IPS-18c (cell line): ENCODE results near the gene PRKX.
"Not testable (repeated sequence)": the region's sequence is repeated elsewhere in the genome, so short reads cannot be mapped to it uniquely, and the experiment has no call there.

ENCODE experiments used
- H3K4me3 ChIP-seq: 2 replicates; pipeline ENCODE4 v1.7.0; 2013; ENCODE audit warnings: low read depth, mild to moderate bottlenecking, low read length, moderate library complexity; ENCODE audit not compliant: insufficient read depth
- H3K9me3 ChIP-seq: one replicate; pipeline ENCODE4 v1.6.1; 2013; ENCODE audit warnings: mild to moderate bottlenecking, low read length, moderate library complexity; ENCODE audit not compliant: control insufficient read depth, insufficient read depth

The PRKX gene

DNA sequence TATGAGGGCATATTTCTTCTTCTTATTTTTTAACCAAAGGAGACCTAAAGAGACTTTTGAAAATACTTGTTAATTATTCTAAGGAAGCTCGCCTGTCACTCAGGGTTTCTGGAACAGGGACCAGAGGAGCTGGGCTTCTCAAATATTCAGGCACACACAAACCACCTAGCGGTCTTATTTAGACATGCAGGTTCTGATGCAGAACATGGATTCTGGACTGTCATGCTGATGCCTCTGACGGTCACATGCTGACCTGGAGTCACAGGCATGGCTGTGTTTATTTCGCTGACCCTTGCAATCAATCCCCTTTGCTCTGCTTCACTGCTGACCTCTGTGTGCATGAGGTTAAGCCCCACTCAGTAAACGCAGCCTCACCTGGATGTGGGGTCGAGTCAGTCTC is 101.7 kb downstream of the PRKX start:
- H3K4me3 ChIP-seq = not testable (repeated sequence)
- H3K9me3 ChIP-seq = peaks cover 12% of the 10 kb centered on the region

DNA sequence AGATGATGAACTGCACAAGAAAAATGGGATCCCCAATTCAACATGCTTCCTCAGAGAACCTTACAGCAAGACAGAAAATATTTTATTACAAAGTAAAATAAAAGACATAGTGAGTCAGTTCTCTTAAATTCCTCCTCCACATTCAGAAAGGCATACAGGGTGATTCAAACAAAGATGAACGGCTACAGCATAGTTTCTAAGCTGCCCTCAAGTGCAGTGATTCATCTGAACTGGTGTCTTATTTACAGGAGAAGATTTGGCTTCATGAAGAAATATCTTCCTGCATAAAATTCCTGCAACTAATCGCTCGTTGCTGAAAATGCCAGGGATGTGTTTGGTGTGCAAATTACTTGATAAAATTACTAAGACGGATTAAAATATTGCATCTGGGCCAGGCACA is 103.6 kb downstream of the PRKX start:
- Histone ChIP-seq H3K4me3 (no peak overlapping the region), H3K9me3 (peaks cover 5% of the 10 kb centered on the region)

DNA sequence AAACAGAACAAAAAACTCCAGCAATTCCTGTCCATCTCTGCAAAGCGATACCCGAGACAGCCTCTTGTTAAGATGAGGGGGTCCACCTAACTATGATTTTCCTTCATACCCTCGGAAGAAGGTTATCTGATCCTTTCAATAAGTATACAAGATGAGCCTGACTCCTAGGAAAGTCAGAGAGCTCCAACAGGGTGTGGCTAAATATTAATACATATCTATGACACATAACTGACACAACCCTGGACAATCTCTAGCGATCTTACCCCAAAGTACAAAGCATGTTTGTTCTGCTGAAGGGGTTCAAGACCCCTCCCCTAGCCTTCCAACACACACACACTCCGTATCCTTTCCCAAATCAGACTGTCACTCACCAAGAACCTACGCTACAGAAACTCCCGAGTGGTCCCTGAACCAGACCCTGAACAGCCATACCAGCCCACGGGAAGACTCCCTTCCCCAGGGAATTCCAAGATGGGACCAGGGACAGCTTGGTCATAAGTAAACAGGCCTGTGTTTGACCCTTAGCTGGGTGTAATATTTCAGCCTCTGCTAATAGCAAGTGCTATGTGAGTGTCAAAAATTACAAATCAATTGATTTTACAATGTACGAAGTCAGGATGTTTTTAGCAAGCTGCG is 110.3 kb downstream of the PRKX start:
- no peaks in the 10 kb centered on the region for H3K9me3 ChIP-seq
- no peak overlapping the region for H3K4me3 ChIP-seq

DNA sequence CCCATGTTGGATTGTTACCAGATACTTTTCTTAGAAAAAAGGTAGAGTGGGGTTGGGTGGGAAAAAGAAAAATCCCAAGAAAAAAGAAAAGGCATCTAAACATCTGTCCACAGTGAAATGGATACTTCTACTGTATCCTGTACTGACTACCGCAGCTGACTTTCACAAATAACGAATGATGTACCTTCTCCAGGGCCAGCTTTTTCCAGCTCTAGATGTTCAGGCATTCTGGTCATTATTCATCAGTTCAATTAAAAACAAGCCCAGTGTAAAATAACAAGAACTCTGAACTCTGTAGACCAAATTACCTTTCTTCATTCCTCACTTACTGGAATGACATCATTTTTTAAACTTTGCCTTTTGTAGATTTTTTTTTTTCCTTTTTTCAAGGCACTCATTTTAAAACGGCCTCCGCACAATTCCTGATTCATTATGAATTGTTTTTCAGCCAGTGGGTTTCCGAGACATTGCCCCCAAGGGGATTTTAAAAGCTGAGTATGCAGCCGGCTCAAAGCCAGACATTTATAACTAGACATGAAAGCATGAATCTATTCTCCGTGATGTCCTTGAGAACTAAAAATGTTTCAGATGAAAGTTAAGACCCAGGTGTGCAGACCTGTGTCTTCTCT is 113.5 kb downstream of the PRKX start:
- H3K9me3 ChIP-seq = peaks cover 3% of the 10 kb centered on the region
- H3K4me3 ChIP-seq = no peak overlapping the region

DNA sequence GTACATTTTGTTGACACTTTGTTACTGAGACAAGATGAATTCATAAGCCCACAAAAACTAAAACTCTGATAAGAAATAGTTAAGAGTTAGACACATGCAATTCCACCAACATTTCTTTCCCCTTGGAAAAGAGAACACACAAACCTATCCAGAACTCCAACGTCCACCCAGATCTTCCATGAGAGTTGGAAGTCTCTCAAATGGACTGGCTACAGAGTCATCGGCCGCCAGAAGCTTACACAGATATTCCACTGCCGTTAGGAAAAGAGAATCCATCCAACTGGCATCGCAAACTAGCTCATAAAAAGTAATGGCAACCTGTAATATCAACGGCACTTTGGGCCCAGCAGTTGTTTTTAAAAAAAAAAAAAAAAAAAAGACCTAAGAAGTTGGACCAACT is 114.7 kb downstream of the PRKX start:
- Histone ChIP-seq H3K9me3 (peaks cover 3% of the 10 kb centered on the region), H3K4me3 (no peak overlapping the region)

DNA sequence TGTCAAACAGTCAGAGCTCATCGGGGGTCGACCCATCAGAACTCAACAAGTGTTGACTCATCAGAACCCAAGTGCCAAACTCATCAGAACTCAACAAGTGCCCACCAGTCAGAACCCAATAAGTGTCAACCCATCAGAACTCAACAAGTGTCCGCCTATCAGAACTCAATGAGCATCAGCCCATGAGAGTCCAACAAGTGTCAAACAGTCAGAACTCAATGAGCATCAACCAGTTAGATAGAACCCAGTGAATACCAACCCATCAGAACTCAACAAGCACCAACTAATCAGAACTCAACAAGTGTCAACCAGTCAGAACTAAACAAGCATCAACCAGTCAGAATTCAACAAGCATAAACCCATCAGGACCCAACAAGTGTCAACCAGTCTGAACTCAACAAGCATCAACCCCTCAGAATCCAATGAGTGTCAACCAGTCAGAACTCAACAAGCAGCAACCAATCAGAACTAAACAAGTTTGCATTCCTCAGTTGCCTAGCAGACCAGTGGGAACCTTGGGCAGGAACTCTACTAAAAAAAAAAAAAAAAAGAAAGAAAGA is 115.3 kb downstream of the PRKX start:
- Histone ChIP-seq H3K9me3 (peaks cover 3% of the 10 kb centered on the region), H3K4me3 (no peak overlapping the region)

DNA sequence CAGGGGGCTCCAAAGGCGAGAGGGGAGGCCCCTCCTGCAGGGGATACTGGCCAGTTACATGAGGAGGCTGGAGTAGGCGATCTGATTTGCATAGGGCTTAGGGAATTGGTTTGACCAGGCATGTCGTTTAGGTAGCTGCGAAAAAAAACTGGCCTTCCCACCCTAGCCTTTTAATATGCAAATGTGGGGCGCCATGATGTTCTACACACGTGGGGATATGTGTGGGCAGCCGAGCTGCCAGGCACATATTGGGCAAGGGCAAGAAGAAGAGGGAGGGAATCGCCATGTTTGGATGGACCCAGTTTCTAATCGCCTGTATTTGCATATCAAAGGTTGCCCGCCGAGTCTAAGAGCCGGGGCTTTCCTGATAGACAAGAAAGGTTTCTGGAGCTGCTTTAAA is 121.3 kb downstream of the PRKX start:
- H3K4me3 ChIP-seq = no peak overlapping the region
- H3K9me3 ChIP-seq = peaks cover 5% of the 10 kb centered on the region

DNA sequence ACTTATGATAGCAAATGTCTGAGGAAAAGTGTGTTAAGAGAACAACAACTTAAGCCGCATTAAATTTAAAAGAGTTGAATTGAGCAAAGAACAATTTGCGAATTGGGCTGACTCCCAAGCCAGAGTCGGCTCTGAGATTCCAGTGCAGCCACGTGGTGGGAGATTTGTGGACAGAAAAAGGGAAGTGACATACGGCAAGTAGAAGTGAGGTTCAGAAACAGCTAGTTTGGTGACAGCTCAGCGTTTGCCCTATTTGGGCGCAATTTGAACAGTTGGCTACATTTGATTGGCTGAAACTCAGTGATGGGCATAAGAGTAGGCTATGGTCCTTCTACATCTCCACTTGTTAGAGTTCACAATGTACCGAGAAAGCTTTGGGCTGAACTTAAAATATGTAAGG is 124.0 kb downstream of the PRKX start:
- H3K4me3 ChIP-seq = no peak overlapping the region

DNA sequence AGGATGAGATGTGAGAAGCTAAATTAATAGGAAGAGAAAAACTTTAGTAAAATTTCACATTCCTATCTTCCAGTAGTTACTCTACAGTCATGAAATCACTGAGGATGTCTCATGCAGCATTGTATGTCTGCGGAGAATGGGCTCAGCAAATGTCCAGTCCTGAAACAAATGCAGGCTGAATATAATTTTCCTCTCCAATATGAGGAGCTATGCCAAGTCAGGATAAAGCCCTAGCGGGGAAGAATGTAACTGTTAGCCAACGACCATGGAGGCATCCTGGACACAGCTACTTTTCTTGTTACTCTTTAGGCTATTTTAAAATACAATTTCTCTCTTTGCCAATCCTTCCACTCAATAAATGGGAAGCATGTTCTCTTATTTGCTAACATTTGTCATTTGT is 127.7 kb downstream of the PRKX start:
- Histone ChIP-seq H3K9me3 (peaks cover 9% of the 10 kb centered on the region), H3K4me3 (no peak overlapping the region)

More for the DNA sequence above, 124.0 kb downstream of the PRKX start:
- H3K9me3 ChIP-seq = peaks cover 6% of the 10 kb centered on the region

DNA sequence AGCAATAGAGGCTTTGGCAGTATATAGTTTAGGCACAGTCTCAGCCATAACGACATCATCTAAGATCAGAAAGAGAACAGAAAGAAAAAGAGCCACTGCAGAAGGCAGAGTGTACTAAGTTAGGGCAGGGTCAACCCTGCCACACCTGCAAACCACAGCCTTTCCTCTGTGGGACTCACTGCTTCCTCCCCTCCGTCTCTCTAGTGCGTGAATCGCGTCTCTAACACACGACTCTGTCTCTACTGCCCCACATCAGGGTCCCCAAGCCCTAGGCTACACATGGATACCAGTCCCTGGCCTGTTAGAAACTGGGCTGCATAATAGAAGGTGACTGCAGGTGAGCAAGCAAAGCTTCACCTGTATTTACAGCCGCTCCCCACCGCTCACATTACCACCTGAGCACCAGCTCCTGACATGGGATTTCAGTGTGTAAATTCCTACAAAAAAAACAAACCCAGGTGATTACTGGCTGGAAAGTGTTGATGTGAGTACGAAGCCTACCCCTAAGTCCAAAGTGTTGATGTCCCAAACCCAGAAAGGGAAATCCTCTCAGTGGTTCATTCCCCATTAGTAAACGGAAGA is 128.9 kb downstream of the PRKX start:
- Histone ChIP-seq H3K4me3 (no peak overlapping the region), H3K9me3 (peaks cover 8% of the 10 kb centered on the region)

DNA sequence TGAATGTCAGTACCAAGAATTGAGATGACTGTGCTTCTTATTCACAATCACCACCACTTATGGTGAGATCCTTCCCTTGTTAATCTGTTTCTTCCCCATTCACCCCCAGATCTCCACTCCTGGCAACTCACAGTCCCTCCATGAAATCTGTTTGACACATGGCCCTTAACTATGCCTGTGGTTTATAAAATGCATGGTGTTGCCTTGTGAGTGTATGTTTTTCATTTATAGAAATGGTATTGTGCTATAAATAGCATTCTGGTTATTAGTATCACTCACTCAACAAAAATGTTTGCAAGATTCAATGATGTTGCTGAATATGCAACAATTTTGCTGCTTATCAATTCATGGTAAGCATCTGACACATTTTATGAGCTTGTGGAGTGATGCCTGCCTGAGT is 131.0 kb downstream of the PRKX start:
- Histone ChIP-seq H3K9me3 (peaks cover 8% of the 10 kb centered on the region), H3K4me3 (no peak overlapping the region)

DNA sequence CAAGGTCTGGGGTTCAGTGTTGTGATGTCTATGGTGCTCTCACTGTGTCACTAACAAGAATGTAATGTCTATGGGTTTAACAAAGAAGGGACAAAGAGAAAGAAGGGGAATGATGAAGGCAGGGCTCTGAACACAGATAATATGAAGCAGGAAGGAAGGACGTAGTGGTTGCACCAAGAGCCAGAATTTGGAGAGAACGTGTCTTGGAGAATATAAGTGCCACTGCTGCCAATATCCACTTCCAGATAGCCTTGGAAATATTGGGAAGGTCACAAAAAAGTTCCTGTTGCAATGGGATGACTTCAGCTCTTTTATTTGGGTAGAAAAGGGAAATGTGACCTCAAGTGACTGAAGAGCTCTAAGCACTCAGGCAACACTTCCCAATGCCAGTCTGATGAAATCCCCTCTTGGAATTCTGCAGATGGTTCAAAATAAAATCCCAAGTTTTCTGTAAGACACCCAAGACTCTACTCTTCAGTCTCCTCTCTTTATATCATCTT is 131.8 kb downstream of the PRKX start:
- H3K4me3 ChIP-seq = no peak overlapping the region
- H3K9me3 ChIP-seq = peaks cover 8% of the 10 kb centered on the region

DNA sequence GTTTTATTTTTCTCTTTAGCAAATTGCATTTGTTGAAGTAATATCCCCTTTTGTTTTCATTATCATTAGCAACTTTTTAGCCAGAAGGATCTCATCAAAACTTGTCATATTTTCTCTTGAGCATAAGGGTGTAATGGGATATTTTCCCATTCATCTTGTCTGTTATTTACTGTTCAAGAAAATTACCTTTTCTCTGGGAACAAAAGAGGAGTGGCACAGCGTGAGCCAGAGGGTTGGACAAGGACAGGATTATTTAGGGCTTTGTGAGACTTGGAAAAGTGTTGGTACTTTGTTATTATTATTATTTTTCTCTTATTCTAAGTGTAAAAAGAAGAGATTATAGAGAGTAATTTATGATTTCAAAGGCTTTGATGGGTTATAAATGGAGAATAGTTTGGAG is 135.9 kb downstream of the PRKX start:
- peaks cover 5% of the 10 kb centered on the region for H3K9me3 ChIP-seq
- H3K4me3 ChIP-seq = no peak overlapping the region

DNA sequence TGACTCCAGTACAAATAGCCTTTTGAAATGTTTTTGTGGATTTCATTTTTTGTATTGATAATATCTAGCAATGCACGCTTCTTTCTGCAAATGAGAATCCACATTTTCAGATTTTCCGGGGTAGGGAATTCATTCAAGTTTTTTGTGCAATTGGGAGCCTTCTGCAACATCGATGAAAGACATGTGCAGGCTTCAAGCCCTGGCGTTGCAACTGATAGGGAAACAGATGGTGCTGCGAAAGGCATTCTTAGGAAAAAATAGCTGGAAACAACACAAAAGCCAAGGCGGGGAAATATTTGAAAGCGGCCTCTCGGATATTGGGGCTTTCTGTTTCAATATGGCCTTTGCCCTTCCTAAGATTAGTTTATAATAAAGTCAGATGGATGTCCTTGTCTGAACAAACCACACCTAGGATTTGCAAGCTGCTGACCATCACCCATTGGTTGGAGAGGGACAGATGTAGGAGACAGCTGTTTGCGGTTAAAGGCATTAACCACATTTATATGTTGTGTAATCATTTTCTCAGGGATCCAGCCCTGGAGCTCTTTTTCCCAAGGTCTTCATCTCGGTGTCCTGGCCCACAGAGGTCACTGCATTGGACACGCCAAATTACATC is 136.5 kb downstream of the PRKX start:
- Histone ChIP-seq H3K9me3 (peaks cover 4% of the 10 kb centered on the region), H3K4me3 (no peak overlapping the region)

DNA sequence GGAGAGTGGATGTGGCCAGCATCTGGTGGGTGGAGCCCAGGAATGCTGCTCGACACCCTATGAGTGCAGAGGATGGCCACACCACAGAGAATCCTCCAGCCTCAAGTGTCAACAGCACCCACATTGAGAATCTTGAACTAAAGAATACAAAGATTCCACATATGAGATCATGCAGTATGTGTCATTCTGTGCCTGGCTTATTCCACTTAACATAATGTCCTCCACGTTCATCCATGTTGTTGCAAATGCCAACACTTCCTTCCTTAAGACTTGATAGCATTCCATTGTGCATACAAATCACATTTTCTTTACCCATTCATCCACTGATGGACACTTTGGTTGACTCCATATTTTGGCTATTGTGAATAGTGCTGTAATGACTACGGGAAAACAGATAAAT is 145.8 kb downstream of the PRKX start:
- Histone ChIP-seq H3K4me3 (no peak overlapping the region), H3K9me3 (peaks cover 4% of the 10 kb centered on the region)

DNA sequence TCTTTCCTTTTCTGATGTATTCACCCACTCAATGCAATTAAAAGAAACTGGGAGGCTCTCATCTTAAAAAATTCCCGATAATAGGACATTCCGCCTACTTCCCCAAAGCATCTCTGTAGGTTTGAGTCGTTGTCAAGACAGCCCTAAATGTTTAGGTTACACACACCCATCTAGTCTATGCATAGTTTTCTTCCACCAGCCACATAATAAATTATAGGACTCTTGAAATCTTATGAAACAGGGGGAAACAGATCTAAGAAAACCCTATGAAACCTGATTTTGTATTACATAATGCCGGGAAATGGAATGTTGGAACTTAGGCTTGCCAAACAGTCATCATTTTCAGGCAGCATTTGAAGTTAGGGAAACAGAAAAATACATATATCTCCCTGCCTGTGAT is 150.0 kb downstream of the PRKX start:
- no peak overlapping the region for H3K4me3 ChIP-seq
- H3K9me3 ChIP-seq = peaks cover 8% of the 10 kb centered on the region

DNA sequence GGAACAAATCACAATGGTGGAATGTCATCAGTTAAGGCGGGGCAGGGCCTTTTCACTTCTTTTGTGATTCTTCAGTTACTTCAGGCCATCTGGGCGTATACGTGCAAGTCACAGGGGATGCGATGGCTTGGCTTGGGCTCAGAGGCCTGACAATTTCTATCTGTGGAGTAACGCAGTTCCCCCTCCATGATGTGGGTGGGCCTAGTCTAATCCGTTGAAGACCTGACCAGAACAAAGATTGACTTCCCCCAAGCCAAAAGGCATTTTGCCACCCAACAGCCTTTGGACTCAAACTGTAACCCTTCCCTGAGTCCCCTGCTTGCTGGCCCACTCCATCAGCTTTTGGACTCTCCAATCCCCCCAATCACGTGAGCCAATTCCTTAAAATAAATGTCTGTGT is 153.4 kb downstream of the PRKX start:
- H3K4me3 ChIP-seq = not testable (repeated sequence)
- peaks cover 10% of the 10 kb centered on the region for H3K9me3 ChIP-seq
